ENCODE measurements around the gene ZBP1.
"Not testable (repeated sequence)": the region's sequence is repeated elsewhere in the genome, so short reads cannot be mapped to it uniquely, and the experiment has no call there.

The ZBP1 gene

GRCh38 chr20:57638173-57638894, 18.1 kb upstream of the ZBP1 start:
- H3K36me3 ChIP-seq = no peaks in the 10 kb centered on the region
- TF ChIP-seq CTCF (IDR thresholded peaks at IDR 0.05; ENCODE audit: low read depth, low read length) = no peak
- no peak for DNase-seq
- no peak overlapping the region for H3K4me3 ChIP-seq (ENCODE audit: low read depth, low read length)
- H3K27ac ChIP-seq = no peak overlapping the region
- H3K9me3 ChIP-seq (ENCODE audit: severe bottlenecking) = no peaks in the 10 kb centered on the region
- no peaks in the 10 kb centered on the region for H3K27me3 ChIP-seq (ENCODE audit: insufficient read depth, low read depth, severe bottlenecking)

GRCh38 chr20:57633945-57634491, 13.8 kb upstream of the ZBP1 start:
- Histone ChIP-seq H3K36me3 (no peaks in the 10 kb centered on the region), H3K9me3 (ENCODE audit: severe bottlenecking) (no peaks in the 10 kb centered on the region), H3K27me3 (ENCODE audit: insufficient read depth, low read depth, severe bottlenecking) (no peaks in the 10 kb centered on the region), H3K27ac (no peak overlapping the region), H3K4me3 (ENCODE audit: low read depth, low read length) (no peak overlapping the region)
- no peak for DNase-seq
- no peak for TF ChIP-seq CTCF (IDR thresholded peaks at IDR 0.05; ENCODE audit: low read depth, low read length)

- H3K27me3 ChIP-seq (ENCODE audit: insufficient read depth, low read depth, severe bottlenecking) = no peaks in the 10 kb centered on the region
- DNase-seq = no peak
- H3K9me3 ChIP-seq (ENCODE audit: severe bottlenecking) = no peaks in the 10 kb centered on the region
- H3K4me3 ChIP-seq (ENCODE audit: low read depth, low read length) = no peak overlapping the region
- no peak for TF ChIP-seq CTCF (IDR thresholded peaks at IDR 0.05; ENCODE audit: low read depth, low read length)
- no peaks in the 10 kb centered on the region for H3K36me3 ChIP-seq
- no peak overlapping the region for H3K27ac ChIP-seq
Observed at GRCh38 chr20:57632286-57632685, 12.1 kb upstream of the ZBP1 start.

GRCh38 chr20:57630061-57630460, 9.8 kb upstream of the ZBP1 start:
- Histone ChIP-seq H3K27ac (no peak overlapping the region), H3K9me3 (ENCODE audit: severe bottlenecking) (no peaks in the 10 kb centered on the region), H3K4me3 (ENCODE audit: low read depth, low read length) (no peak overlapping the region), H3K27me3 (ENCODE audit: insufficient read depth, low read depth, severe bottlenecking) (no peaks in the 10 kb centered on the region), H3K36me3 (no peaks in the 10 kb centered on the region)
- TF ChIP-seq CTCF (IDR thresholded peaks at IDR 0.05; ENCODE audit: low read depth, low read length) = no peak
- DNase-seq = no peak

- not testable (repeated sequence) for H3K4me3 ChIP-seq (ENCODE audit: low read depth, low read length); H3K27me3 ChIP-seq (ENCODE audit: insufficient read depth, low read depth, severe bottlenecking); H3K27ac ChIP-seq; DNase-seq; H3K36me3 ChIP-seq; H3K9me3 ChIP-seq (ENCODE audit: severe bottlenecking)
Observed at GRCh38 chr20:57629491-57629901, 9.3 kb upstream of the ZBP1 start.

- H3K27me3 ChIP-seq (ENCODE audit: insufficient read depth, low read depth, severe bottlenecking); H3K9me3 ChIP-seq (ENCODE audit: severe bottlenecking); H3K27ac ChIP-seq; H3K4me3 ChIP-seq (ENCODE audit: low read depth, low read length); H3K36me3 ChIP-seq; DNase-seq: not testable (repeated sequence)
Observed at GRCh38 chr20:57628962-57629308, 8.7 kb upstream of the ZBP1 start.
